ENCODE measurements around the gene EIF1B.

Gene EIF1B

DNA sequence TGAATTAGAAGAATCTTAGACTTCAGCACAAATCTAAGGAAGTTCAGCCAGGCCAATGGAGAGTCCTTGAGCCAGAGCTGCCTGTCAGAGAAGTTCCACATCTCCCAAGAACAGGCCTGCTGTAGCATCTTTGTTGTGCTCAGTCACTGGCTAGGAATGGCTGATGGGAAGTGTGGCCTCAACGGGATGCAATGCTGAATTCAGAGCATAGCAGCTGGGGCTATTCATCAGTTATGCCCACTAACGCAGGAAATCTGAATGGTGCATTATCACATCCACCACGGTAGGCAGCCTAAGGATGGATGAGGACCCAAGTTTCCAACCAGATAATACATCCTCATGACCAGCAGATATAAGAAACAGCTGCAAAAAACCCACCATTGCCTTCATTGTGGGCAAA lies 3.2 kb upstream of the EIF1B start:
- DNase-seq (ENCODE audit: insufficient read length, low spot score) (no peak), FAIRE-seq (no peak)
- TF ChIP-seq TAF1 (IDR thresholded peaks at IDR 0.05; ENCODE audit: low read depth, low read length), result no peak
- no peak for TF ChIP-seq SPI1 (IDR thresholded peaks at IDR 0.05; ENCODE audit: low read depth, low read length)
- no peak for TF ChIP-seq PAX5 (IDR thresholded peaks at IDR 0.05; ENCODE audit: insufficient read depth, low read length, severe bottlenecking)
- TF ChIP-seq POLR2A (IDR thresholded peaks at IDR 0.05; ENCODE audit: low read depth, low read length), result no peak
- no peak for TF ChIP-seq POU2F2 (IDR thresholded peaks at IDR 0.05; ENCODE audit: low read depth, low read length)
- no peak for TF ChIP-seq POLR2AphosphoS5 (IDR thresholded peaks at IDR 0.05; ENCODE audit: low read depth, low read length)

DNA sequence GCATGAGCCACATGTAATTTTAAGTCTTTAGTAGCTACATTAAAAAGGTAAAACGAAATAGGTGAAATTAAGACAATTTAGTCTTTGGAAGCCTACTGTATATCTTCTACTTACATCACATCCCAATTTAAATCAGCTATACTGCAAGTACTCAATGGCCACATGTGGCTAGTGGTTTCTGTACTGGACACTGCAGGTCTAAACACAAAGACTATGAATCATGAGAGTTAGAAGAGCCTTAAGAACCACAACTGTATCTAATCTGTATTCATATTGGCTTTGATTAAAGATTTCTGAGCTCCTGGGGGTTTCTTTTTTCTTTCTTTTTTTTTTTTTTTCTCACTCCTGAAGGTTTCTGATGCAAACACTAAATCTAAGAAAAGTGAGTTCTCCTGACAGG lies 2.3 kb upstream of the EIF1B start:
- FAIRE-seq, result no peak
- TF ChIP-seq TAF1 (IDR thresholded peaks at IDR 0.05; ENCODE audit: low read depth, low read length) (no peak), POU2F2 (IDR thresholded peaks at IDR 0.05; ENCODE audit: low read depth, low read length) (no peak), PAX5 (IDR thresholded peaks at IDR 0.05; ENCODE audit: insufficient read depth, low read length, severe bottlenecking) (no peak), POLR2A (IDR thresholded peaks at IDR 0.05; ENCODE audit: low read depth, low read length) (no peak), SPI1 (IDR thresholded peaks at IDR 0.05; ENCODE audit: low read depth, low read length) (no peak), POLR2AphosphoS5 (IDR thresholded peaks at IDR 0.05; ENCODE audit: low read depth, low read length) (no peak)

DNA sequence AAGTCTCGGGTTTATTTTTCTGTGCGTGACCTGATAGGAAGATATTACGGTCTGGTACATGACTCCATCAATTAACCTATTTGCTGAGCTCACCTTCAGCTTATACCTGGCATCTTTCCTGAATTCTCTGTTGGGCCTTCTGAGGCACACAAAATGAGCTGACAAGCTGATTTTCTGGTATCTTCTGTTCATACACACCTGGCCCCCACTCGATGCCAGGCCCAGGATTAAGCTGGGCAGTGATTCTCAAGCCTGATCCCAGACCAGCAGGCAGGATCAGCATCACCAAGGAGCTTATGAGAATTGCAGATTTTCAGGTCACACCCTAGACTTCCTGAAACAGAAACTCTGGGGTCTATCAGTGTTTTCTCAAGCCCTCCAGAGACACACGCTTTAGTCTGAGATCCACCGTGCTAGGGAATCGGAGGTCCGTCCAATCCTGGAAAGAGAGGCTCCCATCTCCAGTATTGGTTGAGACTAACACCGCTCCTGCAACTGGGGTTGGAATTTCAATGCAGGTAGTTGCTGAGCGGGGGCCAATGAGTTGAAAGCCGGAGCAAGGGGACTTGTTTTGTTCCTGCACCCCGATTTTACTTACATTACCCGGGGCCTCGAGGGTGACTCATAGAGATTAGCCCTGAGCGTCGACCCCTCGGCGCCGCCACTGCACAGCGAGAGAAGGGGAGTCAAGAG lies 636 bp upstream of the EIF1B start:
- DNase-seq (ENCODE audit: insufficient read length, low spot score) (no peak), FAIRE-seq (peak; percentile 38)
- TF ChIP-seq PAX5 (IDR thresholded peaks at IDR 0.05; ENCODE audit: insufficient read depth, low read length, severe bottlenecking), result no peak
- no peak for TF ChIP-seq POU2F2 (IDR thresholded peaks at IDR 0.05; ENCODE audit: low read depth, low read length)

More for the DNA sequence above, 2.3 kb upstream of the EIF1B start:
- DNase-seq (ENCODE audit: insufficient read length, low spot score), result no peak

DNA sequence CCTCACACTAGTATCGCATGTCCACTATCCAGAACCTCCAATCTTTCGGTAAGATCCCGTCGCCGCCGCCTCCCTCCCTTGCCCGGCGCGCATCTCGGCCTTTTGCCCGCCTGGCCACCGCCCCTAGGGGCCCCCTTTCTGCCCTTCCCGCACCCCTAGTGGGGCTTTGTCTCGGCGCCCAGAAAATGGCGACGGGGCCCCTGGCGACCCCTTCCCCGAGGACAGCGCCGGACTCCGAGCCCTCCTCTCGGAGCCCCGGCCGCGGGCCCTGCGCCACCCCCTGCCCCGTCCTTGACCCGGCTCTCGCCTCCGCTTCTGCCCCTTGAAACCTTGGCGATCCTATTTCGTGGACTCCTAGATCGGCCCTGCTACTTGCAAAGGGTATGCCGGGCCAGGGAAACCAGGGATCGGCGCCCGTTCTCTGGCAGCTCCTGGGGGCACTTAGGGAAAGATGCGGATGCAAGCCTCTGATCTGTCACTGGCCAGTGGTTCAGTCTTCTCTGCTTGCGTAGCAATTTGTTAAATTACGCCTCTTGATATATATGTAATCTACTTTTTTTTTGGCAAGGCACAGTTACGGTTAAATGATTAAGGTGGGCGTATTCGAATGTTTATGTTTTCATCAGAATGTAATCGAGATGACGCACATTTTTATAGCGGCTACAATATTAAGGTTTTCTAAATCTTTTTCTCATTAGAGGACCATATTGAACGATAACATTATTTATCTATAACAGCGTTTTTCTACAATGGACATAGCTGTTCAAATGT lies 603 bp downstream of the EIF1B start:
- FAIRE-seq (peak; percentile 59), DNase-seq (ENCODE audit: insufficient read length, low spot score) (peak; percentile 22)
- TF ChIP-seq PAX5 (IDR thresholded peaks at IDR 0.05; ENCODE audit: insufficient read depth, low read length, severe bottlenecking) (no peak), SPI1 (IDR thresholded peaks at IDR 0.05; ENCODE audit: low read depth, low read length) (no peak), POU2F2 (IDR thresholded peaks at IDR 0.05; ENCODE audit: low read depth, low read length) (no peak), POLR2AphosphoS5 (IDR thresholded peaks at IDR 0.05; ENCODE audit: low read depth, low read length) (no peak), TAF1 (IDR thresholded peaks at IDR 0.05; ENCODE audit: low read depth, low read length) (no peak), POLR2A (IDR thresholded peaks at IDR 0.05; ENCODE audit: low read depth, low read length) (no peak)

DNA sequence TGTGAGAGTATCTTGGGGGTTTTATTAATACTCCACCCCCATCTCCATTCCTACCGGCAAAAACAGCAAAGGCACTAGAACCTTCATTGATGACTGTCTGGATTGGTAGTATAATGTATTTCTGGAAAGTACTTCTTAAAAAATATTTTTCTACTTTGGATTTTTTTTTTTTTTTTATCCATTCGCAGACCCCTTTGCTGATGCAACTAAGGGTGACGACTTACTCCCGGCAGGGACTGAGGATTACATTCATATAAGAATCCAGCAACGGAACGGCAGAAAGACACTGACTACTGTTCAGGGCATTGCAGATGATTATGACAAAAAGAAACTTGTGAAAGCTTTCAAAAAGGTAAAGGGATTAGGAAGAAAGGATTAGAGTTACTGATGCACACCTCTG lies 1.2 kb downstream of the EIF1B start:
- DNase-seq (ENCODE audit: insufficient read length, low spot score) (no peak), FAIRE-seq (no peak)
- no peak for TF ChIP-seq POU2F2 (IDR thresholded peaks at IDR 0.05; ENCODE audit: low read depth, low read length)
- TF ChIP-seq POLR2AphosphoS5 (IDR thresholded peaks at IDR 0.05; ENCODE audit: low read depth, low read length), result no peak
- TF ChIP-seq PAX5 (IDR thresholded peaks at IDR 0.05; ENCODE audit: insufficient read depth, low read length, severe bottlenecking), result no peak
- no peak for TF ChIP-seq TAF1 (IDR thresholded peaks at IDR 0.05; ENCODE audit: low read depth, low read length)

DNA sequence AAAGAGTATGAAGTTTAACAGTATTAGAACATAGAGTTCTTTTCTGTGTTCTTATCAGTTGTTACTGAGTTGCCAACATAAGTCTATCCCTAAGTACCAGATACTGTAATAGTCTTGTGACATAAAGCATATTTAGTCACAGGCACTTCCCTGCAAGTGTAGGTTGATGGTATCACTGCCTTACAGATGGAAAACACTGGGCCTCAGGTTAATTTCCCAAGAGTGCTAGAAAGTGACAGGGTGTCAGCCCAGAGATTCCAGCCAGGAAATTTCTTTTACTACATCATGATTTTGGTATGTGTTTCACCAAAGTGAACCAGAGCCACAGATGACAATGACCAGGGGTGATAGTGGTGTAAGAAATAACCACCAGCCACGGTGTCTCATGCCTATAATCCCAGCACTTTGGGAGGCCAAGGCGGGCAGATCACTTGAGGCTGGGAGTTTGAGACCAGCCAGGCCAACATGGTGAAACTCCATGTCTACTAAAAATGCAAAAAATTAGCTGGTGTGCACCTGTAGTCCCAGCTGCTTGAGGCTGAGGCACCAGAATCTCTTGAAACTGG lies 3.2 kb downstream of the EIF1B start:
- FAIRE-seq (no peak), DNase-seq (ENCODE audit: insufficient read length, low spot score) (no peak)
- no peak for TF ChIP-seq SPI1 (IDR thresholded peaks at IDR 0.05; ENCODE audit: low read depth, low read length)
- TF ChIP-seq TAF1 (IDR thresholded peaks at IDR 0.05; ENCODE audit: low read depth, low read length), result no peak
- no peak for TF ChIP-seq POLR2A (IDR thresholded peaks at IDR 0.05; ENCODE audit: low read depth, low read length)
- no peak for TF ChIP-seq POU2F2 (IDR thresholded peaks at IDR 0.05; ENCODE audit: low read depth, low read length)
- no peak for TF ChIP-seq POLR2AphosphoS5 (IDR thresholded peaks at IDR 0.05; ENCODE audit: low read depth, low read length)
- TF ChIP-seq PAX5 (IDR thresholded peaks at IDR 0.05; ENCODE audit: insufficient read depth, low read length, severe bottlenecking), result no peak

DNA sequence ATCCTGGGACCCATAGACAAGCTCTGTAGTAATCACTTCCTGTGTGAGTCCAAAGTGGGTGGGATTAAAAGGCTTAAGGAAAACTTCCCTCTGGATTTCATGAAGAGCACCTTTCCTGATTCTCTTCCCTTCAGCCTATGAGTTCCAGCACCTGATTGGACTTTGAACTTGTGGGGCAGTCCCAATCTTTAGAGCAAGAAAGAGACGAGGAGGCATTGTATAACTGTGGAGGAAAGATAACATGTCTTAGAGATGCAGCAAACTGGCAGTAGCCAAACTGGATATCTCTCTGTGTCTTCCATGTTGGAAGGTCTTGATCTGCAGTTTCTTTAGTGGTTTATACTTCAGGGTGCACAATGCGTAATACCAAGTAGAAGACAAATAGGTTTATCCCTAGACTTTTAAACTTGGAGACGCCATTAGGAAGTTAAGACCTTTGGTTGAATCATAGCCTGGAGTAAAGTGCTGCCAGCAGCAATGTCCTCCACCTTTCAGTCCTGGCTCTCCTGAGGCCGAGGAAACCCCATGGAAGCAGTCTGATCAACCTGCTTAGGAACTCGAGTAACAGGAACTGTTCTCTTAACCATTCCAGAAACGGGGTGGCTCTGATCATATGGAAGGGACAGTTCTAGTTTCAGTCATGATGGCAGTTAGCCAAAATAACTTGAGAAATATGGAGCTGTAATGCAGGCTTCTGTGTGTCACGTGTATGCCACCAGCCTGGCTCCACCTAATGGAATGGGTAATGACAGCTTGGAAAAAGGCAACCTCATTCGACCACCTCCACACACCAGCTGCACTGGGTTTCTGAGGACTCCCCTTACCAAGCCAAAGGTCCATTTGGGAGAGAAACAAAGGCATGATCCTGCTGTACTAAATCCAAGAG lies 4.7 kb downstream of the EIF1B start:
- DNase-seq (ENCODE audit: insufficient read length, low spot score), result no peak
- FAIRE-seq, result no peak
- TF ChIP-seq POU2F2 (IDR thresholded peaks at IDR 0.05; ENCODE audit: low read depth, low read length) (no peak), POLR2A (IDR thresholded peaks at IDR 0.05; ENCODE audit: low read depth, low read length) (no peak; the same call in none of the 2 replicates), PAX5 (IDR thresholded peaks at IDR 0.05; ENCODE audit: insufficient read depth, low read length, severe bottlenecking) (no peak), TAF1 (IDR thresholded peaks at IDR 0.05; ENCODE audit: low read depth, low read length) (no peak), POLR2AphosphoS5 (IDR thresholded peaks at IDR 0.05; ENCODE audit: low read depth, low read length) (no peak), SPI1 (IDR thresholded peaks at IDR 0.05; ENCODE audit: low read depth, low read length) (no peak)

DNA sequence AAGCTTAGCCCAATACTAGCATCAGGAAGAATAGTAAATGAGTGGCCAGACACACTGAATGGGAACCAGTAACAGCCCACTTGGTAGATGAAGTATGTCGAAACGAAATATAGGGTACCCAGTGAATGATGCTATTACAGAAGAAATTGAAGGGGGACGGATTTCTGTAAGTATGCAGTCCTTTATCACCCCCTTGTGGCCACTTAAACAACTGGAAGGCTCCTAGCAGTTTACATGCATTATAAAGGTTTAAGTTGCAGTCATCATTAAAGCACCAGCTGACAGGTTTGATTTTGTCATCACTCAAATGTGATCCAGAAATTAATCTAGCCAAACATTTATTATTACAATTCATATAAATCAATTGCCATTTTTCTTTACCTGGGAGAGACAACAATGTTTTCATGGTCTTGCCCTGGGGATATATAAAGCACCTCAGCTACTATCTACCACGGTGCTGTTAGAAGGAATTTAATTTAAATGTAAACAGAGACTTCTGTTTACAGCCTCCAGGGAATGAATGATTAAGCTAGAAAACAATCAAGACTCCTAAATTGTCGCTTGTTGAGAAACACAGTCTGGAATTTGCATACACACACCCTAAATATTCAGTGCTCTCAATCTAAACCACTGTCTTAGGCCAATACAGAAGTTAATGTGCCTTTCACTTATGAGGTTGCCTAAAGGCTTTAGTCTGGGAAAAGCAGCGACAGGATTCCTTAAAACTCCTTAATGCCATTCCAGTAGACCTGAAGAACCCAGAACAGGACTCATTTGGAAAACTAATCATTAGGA lies 7.8 kb downstream of the EIF1B start:
- FAIRE-seq (peak; percentile 81), DNase-seq (ENCODE audit: insufficient read length, low spot score) (peak; percentile 19)
- TF ChIP-seq SPI1 (IDR thresholded peaks at IDR 0.05; ENCODE audit: low read depth, low read length), result no peak
- TF ChIP-seq POLR2A (IDR thresholded peaks at IDR 0.05; ENCODE audit: low read depth, low read length), result no peak
- no peak for TF ChIP-seq POLR2AphosphoS5 (IDR thresholded peaks at IDR 0.05; ENCODE audit: low read depth, low read length)
- TF ChIP-seq TAF1 (IDR thresholded peaks at IDR 0.05; ENCODE audit: low read depth, low read length), result no peak
- TF ChIP-seq PAX5 (IDR thresholded peaks at IDR 0.05; ENCODE audit: insufficient read depth, low read length, severe bottlenecking), result no peak
- TF ChIP-seq POU2F2 (IDR thresholded peaks at IDR 0.05; ENCODE audit: low read depth, low read length), result no peak

Data from GM12891 (cell line).